HG03280 (cell line): Measurements from ENCODE around the gene SDF4.
"Not testable (repeated sequence)": the region's sequence is repeated elsewhere in the genome, so short reads cannot be mapped to it uniquely, and the experiment has no call there.

Experiments
- ATAC-seq: cut with Tn5 transposase; IDR thresholded peaks from one replicate; pipeline ENCODE4 v1.9.1; 2021; ENCODE audit warnings: mild to moderate bottlenecking, moderate library complexity; ENCODE audit not compliant: unreplicated experiment

Gene SDF4

DNA sequence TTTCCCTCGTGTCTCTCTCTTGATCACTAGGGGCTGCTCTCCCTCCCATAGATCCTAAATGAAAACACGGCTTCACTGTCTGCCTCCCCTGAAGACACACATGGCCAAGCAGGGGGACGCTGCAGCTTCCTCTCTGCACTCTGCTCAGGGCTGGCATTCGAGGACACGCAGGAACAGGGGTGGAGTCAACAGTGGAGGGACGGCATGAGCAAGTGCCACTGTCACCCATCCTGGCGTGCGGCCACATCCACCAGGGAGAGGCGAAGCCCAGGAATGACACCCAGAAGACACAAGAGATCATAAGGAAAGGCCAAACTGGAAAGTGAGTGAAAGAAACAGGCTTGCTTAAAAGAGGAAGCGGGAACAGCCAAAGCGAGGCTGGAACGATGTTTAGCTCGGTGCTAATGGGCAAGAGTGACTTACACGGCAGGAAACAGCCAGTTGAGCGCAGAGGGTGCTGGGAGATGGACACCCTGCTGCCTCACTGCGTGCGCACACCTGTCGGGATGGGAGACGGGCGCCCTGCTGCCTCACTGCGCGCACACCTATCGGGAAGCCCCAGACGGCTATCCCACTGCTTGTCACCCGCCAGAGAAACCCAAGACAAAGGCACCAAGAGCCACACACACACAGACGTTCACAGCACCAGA is 28.3 kb upstream of the SDF4 start:
- no peak for ATAC-seq

GRCh38 chr1:1259540-1259939 is 27.7 kb upstream of the SDF4 start:
- ATAC-seq: no peak

DNA sequence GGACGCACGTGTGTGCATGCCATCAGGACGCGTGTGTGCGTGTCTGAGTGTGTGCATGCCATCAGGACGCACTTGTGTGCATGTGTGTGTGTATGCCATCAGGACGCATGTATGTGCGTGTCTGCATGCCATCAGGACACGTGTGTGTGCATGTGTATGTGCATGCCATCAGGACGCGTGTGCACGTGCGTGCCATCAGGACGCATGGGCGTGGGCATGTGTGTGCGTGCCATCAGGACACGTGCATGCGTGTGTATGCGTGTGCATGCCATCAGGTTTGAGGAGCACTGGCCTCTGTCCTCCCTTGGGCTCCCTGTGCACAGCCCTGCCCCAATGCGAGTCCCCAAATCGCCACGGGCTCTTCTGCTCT is 27.3 kb upstream of the SDF4 start:
- ATAC-seq: no peak

GRCh38 chr1:1256956-1257871 is 25.4 kb upstream of the SDF4 start:
- ATAC-seq: no peak

DNA sequence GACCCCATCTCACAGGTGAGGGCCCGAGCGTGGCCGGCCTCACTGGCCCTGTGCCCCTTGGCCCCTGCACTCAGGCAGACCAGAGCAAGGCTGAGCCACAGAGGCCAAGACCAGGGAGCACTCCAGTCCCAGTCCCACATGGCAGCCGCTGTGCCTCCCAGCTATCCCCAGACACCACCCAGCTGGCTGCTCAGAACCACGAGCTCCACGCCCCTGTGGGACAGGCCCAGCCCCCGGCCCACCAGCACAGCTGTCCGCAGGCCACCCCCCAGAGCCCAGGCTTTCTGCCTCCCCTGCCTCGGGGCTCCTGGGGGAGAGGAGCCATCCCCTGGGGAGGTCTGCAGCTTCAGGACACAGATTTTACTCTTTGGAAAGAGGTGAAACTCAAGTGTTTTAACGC is 23.8 kb upstream of the SDF4 start:
- no peak for ATAC-seq

DNA sequence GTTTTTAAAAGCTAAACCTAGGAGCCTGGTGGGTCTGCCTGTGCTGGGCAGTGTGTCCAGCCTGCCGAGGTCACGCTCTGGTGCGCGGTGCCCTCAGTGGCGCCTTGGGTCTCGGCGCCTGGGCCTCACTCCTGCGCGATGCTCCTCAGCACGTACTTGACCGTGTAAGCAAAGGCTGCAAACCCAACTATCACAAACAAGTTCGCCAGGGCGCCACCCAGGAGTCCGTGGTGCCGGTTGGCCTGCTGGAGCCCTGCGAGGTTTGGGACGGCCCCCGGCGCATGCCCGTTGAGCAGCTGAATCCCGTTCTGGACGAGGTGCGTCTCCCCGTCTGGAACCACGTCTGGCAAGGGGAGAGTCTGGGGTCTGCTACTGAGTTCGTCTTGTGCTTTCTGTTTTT is 23.3 kb upstream of the SDF4 start:
- ATAC-seq: no peak

DNA sequence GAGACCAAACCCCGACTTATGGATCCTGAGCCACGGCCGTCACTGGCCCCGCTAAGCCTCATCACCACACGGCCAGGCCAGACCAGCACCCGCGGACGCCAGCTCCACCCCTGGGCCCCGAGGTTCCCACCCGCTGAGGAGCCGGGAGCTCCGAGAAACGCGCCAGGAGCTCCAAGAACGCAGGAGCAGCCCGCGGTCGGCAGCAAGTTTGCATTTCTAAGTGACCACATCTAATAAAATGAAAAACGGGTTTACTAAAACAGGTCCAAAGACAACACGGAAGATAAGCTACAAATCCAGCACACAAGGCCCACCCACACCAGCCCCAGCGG is 22.8 kb upstream of the SDF4 start:
- no peak for ATAC-seq

DNA sequence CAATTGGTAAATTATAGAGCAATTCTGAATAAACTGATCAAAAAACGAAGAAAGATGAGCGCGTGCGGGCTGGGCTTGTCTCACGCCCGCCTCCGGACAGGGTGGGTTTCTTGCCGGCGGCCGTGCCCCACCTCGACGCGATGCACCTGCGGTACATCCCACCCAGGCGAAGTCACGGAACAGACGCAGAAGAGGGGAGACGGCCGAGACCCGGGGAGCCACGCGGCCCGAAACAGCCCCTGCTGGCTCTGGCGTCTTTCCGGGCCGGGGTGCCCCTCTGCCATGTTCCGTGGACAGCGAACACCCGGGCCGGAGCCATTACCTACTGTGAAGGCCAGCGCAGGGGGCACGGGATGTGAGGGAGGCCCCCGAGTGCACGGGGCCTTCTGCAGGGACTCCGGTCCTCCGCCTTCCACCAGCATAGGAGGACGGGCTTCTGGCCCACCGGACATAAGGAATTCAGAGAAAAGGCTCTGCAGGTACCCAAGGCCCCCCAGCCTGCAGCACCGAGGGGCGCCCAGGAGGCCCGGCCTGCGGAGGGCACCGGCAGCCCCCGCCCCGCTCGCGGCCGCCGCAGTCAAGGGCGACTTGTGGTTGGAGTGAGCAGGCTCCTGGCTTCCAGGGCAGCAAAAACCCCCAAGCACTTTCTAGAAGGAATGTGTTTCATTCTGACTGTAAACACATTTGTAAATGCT is 22.3 kb upstream of the SDF4 start:
- no peak for ATAC-seq

- no peak for ATAC-seq
Observed at GRCh38 chr1:1253314-1253713, 21.5 kb upstream of the SDF4 start.

DNA sequence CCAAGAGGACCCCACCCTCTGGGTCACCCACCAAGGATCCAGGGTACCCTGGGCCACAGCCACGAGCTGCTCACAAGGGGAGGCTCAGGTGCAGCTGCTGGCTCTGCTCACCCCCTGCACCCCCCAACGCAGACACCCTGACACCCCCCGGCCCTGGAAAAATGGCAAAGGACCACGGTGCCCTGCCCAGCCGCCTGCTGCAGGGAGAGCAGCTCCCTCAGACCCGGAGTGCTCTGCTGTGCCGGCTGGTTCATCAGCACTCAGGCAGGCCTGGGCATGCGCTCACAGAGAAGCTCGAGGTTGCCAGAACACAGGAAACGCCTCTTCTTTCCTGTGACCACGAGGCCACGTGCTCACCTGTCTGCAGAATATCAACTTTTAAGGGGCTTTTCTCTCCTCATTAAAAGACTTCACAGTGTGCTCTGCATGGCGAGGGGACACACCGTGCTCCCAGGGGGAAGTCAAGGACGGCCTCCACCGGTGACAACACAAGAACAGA is 19.0 kb upstream of the SDF4 start:
- no peak for ATAC-seq

DNA sequence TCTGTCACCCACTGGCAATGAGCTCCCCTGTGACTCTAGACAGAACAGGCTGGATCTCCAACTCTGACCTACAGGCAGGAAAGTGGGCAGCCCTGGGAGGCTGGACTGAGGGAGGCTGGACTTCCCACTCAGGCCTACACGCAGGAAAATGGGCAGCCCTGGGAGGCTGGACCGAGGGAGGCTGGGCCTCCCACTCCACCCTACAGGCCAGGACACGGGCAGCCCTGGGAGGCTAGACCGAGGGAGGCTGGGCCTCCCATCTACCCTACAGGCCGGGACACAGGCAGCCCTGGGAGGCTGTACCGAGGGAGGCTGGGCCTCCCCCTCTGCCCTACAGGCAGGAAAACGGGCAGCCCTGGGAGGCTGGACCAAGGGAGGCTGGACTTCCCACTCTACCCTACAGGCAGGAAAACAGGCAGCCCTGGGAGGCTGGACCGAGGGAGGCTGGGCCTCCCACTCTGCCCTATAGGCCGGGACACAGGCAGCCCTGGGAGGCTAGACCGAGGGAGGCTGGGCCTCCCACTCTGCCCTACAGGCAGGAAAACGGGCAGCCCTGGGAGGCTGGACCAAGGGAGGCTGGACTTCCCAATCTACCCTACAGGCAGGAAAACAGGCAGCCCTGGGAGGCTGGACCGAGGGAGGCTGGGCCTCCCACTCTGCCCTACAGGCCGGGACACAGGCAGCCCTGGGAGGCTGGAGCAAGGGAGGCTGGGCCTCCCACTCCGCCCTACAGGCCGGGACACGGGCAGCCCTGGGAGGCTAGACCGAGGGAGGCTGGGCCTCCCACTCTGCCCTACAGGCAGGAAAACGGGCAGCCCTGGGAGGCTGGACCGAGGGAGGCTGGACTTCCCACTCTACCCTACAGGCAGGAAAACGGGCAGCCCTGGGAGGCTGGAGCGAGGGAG is 16.5 kb upstream of the SDF4 start:
- not testable (repeated sequence) for ATAC-seq

- no peak for ATAC-seq
Observed at GRCh38 chr1:1247341-1247913, 15.6 kb upstream of the SDF4 start.

DNA sequence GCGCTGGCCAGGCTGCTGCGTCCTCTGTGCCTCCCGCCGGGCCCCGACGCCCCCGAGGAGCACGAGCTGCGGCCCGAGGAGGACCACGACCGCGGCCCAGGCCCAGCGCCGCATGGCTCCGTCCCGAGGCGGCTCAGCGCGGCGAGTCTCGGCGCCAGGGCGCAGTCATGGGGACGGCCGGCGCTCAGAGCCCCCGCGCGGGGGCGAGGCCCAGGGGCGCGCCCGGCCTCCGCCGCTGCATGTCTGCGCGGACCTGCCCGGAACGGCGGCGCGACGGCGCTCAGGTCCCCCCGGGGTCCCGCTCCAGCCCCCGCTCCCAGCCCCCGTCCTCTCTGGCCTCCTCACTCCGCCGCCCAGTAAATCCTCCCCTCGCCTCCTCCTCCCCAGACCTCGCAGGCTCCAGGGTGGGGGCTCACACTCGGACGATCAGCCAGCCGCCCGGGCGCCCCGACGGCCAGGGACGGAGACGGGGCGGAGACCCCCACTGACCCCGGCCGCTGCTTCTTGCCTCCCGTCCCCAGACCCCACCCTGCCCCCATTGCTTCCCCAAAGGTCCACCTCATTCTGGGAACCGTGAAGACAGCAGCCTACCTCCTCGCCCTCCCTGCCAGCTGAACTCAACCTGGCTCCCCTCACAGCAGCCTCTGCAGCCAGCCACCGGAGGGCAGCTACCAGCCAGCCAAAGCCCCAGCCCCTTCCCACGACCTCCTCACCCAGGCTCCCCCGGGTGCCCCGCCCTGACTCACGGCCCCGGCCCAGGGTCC is 15.0 kb upstream of the SDF4 start, which contains the start of gene C1QTNF12:
Gene C1QTNF12, minus strand, starts transcription at position 146 of the 764 bp plus-strand sequence. Its CDS starts 32 bp downstream, at position 114.
- ATAC-seq: no peak

DNA sequence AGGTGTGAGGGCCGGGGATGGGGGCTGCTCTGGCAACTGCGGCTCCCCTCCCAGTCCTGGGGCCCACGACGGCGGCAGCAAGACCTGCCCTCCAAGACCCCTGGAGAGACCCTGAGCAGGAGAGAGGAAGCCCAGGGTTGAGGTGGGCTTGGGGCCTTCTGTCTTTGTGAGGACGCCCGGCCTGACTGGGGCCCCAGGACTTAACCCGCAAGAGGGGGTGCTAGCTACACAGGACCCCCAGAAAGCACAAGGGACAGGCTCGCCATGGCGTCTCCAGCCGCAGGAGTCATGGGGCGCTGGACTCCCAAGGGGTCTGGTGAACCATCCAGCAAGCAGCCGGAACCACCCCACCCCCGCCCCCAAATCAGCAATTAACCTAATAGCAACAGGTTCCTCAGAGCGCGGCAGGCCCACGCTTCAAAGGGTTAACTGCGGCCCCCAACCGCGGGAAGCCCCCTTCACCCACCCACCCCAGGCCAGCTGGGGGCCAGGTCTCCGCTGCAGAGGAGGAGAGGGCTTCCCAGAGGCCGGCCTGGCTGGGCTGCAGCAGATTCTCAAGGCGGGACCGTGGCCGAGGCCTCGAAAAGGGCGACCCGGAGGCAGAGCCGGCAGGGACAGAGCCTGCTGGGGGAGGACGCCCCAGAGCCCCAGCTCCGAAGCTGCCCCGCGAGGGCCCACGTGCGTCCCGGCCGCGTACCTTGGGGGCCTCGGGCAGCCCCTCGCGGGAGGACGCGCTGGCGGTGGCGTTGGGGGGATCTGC is 14.2 kb upstream of the SDF4 start:
- ATAC-seq: no peak

DNA sequence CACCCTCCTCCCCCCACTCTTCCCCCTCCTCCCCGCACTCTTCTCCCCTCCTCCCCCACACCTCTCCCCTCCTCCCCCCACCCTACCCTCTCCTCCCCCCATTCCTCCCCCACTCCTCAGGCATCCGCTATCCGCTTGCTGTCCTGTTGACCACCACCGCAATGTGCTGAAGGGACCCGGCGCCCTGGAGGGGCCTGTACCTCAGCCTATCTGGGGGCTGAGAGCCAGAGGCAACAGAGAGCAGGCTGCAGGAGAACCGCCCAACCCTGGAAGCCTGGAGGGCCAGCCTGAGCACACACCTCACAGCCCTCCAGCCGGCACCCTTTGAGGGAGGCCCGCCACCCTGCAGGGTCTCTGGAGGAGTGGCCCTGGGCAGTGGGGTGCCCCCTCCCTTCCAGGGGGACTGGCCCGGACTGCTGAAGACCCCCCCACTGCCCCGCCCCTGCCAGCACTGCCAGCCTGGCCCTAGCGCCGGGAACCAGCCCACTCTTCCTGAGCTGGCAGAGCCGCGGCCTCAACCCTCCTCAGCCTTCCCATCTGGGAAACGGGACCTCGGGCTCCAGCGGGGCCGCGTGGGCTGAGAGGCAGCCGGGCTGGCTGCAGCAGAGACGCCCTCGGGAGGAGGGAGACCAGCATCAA is 13.5 kb upstream of the SDF4 start:
- ATAC-seq: no peak

DNA sequence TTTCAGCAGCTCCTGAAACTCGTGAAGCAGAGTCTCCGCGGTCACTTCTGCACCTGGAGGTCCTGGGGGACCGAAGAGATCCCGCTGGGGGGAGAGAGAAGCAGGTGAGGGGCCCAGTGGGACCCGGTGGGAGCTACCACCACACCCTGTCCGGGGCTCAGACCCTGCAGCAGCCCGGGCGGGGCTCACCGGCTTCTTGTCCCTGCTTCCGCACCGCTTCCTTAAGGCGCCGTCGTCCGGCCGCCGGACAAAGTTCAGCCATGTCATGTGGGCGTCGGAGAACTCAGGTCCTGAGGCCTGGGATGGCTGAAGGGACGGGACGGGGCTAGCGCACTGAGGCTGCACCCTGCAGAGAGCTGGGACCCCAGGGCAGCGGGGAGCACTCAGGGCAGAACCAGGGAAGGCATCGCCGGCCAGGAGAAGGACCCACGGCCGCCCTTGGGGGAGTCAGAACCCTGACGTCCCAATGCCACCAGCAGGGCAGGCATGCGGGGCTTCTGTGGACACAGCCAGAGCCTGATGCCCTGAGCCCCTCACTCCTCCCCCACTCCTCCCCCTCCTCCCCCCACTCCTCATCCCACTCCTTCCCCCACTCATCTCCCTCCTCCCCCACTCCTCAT is 12.5 kb upstream of the SDF4 start:
- no peak for ATAC-seq

DNA sequence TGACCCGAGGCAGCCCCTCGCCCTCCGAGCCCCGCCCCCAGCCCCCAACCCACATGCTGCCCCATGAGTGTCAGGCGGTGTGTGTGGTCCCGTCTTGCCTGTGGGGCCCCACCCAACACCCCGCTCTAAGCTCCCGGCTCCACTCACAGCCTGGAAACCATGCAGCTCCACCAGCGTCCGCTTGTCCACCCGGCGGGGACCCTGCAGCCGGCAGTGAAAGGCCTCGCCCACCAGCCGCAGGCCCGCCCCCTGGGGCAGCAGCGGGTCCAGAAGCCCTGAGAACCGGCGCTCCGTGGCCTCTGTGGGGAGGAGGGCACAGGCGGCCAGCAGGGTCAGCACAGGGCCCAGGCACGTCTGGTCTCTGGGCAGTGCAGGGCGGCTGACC is 12.0 kb upstream of the SDF4 start:
- ATAC-seq: no peak

DNA sequence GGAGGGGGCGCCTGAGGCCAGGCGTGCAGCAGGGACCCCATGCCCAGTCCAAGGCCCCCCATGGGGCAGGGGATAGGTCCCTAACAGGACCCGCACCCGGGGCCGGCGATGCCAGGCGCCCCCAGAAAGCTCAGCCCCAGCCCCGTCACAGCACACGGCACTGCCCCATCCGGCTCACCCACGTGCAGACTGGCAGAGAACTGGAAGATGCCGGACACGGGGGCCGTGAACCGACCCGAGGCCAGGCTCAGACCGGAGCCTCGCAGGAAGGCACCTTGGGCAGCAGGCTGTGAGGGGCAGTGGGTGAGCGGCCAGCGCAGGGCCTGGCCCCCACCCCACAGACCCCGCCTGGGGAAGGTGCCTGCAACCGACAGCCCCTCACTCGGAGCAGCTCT is 11.5 kb upstream of the SDF4 start:
- ATAC-seq: no peak
